H9 (cell line): Measurements from ENCODE around the gene ZNRF1. TPM values are rescaled to one million over a fixed set of nuclear protein-coding genes. Genes with fewer than 3 reads are reported as not detected.
A peak's percentile ranks its signal among the peaks of the same experiment; 100 is the strongest.

Source experiments
- DNase-seq: peaks from one replicate; pipeline ENCODE4 v3.0.0-alpha.2; 2017
- H2AFZ ChIP-seq: one replicate; pipeline ENCODE4 v1.6.1; 2013; ENCODE audit warnings: mild to moderate bottlenecking, low read length, control low read depth, moderate library complexity
- H2AK5ac ChIP-seq: 2 replicates; pipeline ENCODE4 v1.6.1; 2013; ENCODE audit warnings: low read length, control low read depth, mixed read lengths; ENCODE audit not compliant: insufficient read length
- H2BK120ac ChIP-seq: one replicate; pipeline ENCODE4 v1.6.1; 2013; ENCODE audit warnings: low read depth, mild to moderate bottlenecking, low read length, control low read depth, inconsistent platforms; ENCODE audit not compliant: poor library complexity, severe bottlenecking
- H2BK12ac ChIP-seq: 2 replicates; pipeline ENCODE4 v1.6.1; 2013; ENCODE audit warnings: low read length, control low read depth, mixed read lengths, low read depth; ENCODE audit not compliant: insufficient read length
- H2BK15ac ChIP-seq: 2 replicates; pipeline ENCODE4 v1.6.1; 2013; ENCODE audit warnings: low read depth, low read length, control low read depth
- H2BK20ac ChIP-seq: one replicate; pipeline ENCODE4 v1.6.1; 2013; ENCODE audit warnings: low read depth, mild to moderate bottlenecking, low read length, control low read depth, inconsistent platforms; ENCODE audit not compliant: poor library complexity, severe bottlenecking
- H2BK5ac ChIP-seq: 2 replicates; pipeline ENCODE4 v1.6.1; 2013; ENCODE audit warnings: low read length, control low read depth, mixed read lengths; ENCODE audit not compliant: insufficient read length
- H3K14ac ChIP-seq: 2 replicates; pipeline ENCODE4 v1.6.1; 2013; ENCODE audit warnings: low read length, control low read depth; ENCODE audit not compliant: insufficient read depth
- H3K18ac ChIP-seq: 2 replicates; pipeline ENCODE4 v1.6.1; 2013; ENCODE audit warnings: low read depth, mild to moderate bottlenecking, mixed read lengths, low read length, control low read depth; ENCODE audit not compliant: insufficient read length
- H3K23ac ChIP-seq: 2 replicates; pipeline ENCODE4 v1.6.1; 2013; ENCODE audit warnings: low read length, control low read depth, mixed read lengths, low read depth; ENCODE audit not compliant: insufficient read length
- H3K23me2 ChIP-seq: 2 replicates; pipeline ENCODE4 v1.6.1; 2013; ENCODE audit warnings: low read depth, mild to moderate bottlenecking, mixed read lengths, low read length, control low read depth; ENCODE audit not compliant: insufficient read length, poor library complexity, severe bottlenecking
- H3K27ac ChIP-seq: 2 replicates; pipeline ENCODE4 v1.5.1; 2013; ENCODE audit warnings: low read length, control low read depth, mixed read lengths, low read depth; ENCODE audit not compliant: insufficient read length
- H3K27me3 ChIP-seq: 2 replicates; pipeline ENCODE4 v1.6.1; 2013; ENCODE audit warnings: low read length, control low read depth, inconsistent platforms; ENCODE audit not compliant: insufficient read depth
- H3K4ac ChIP-seq: 2 replicates; pipeline ENCODE4 v1.6.1; 2013; ENCODE audit warnings: low read depth, mild to moderate bottlenecking, control low read depth, inconsistent platforms, low read length, moderate library complexity
- H3K4me1 ChIP-seq: 2 replicates; pipeline ENCODE4 v1.6.1; 2013; ENCODE audit warnings: low read length, control low read depth, inconsistent platforms; ENCODE audit not compliant: insufficient read depth
- H3K4me2 ChIP-seq: 2 replicates; pipeline ENCODE4 v1.6.1; 2013; ENCODE audit warnings: low read length, control low read depth, mixed read lengths; ENCODE audit not compliant: insufficient read length, insufficient read depth
- H3K56ac ChIP-seq: 2 replicates; pipeline ENCODE4 v1.6.1; 2013; ENCODE audit warnings: low read depth, mild to moderate bottlenecking, mixed read lengths, low read length, control low read depth; ENCODE audit not compliant: insufficient read length
- H3K79me1 ChIP-seq: 2 replicates; pipeline ENCODE4 v1.6.1; 2013; ENCODE audit warnings: low read depth, mild to moderate bottlenecking, moderate library complexity, low read length, control low read depth, inconsistent platforms; ENCODE audit not compliant: insufficient read depth, poor library complexity, severe bottlenecking
- H3K79me2 ChIP-seq: 2 replicates; pipeline ENCODE4 v1.6.1; 2013; ENCODE audit warnings: low read length, control low read depth, inconsistent platforms; ENCODE audit not compliant: insufficient read depth
- H3K9ac ChIP-seq: 2 replicates; pipeline ENCODE4 v1.6.1; 2013; ENCODE audit warnings: low read length, control low read depth, mixed read lengths; ENCODE audit not compliant: insufficient read length; ENCODE audit errors: extremely low read depth
- H3K9me3 ChIP-seq: one replicate; pipeline ENCODE4 v1.6.1; 2013; ENCODE audit warnings: low read depth, low read length, inconsistent platforms; ENCODE audit not compliant: control insufficient read depth
- H3T11ph ChIP-seq: one replicate; pipeline ENCODE4 v1.6.1; 2013; ENCODE audit warnings: mild to moderate bottlenecking, low read length, control low read depth, inconsistent platforms
- H4K20me1 ChIP-seq: one replicate; pipeline ENCODE4 v1.6.1; 2013; ENCODE audit not compliant: control insufficient read depth, insufficient read length, insufficient read depth
- H4K5ac ChIP-seq: 2 replicates; pipeline ENCODE4 v1.6.1; 2013; ENCODE audit warnings: low read depth, mild to moderate bottlenecking, mixed read lengths, low read length, control low read depth; ENCODE audit not compliant: insufficient read length
- H4K8ac ChIP-seq: replicated peaks from 2 replicates; pipeline ENCODE4 v1.6.1; 2013; ENCODE audit warnings: low read length, control low read depth, mixed read lengths, low read depth; ENCODE audit not compliant: insufficient read length
- H4K91ac ChIP-seq: 2 replicates; pipeline ENCODE4 v1.6.1; 2013; ENCODE audit warnings: low read depth, mild to moderate bottlenecking, moderate library complexity, mixed read lengths, low read length, control low read depth; ENCODE audit not compliant: insufficient read length
- H3K27ac Mint-ChIP-seq, 3 experiments: 2 replicates in 2 of 3; 3 replicates in 1 of 3; pipeline ENCODE4 v1.8.0; 2020 to 2021; ENCODE audit warnings: mixed read lengths in 3 of 3, mild to moderate bottlenecking in 1 of 3, moderate library complexity in 1 of 3
- H3K27me3 Mint-ChIP-seq: 2 replicates; pipeline ENCODE4 v1.8.0; 2021; ENCODE audit warnings: low read depth, mild to moderate bottlenecking, moderate library complexity, mixed read lengths
- H3K36me3 Mint-ChIP-seq, 3 experiments: 2 replicates in 2 of 3; 3 replicates in 1 of 3; pipeline ENCODE4 v1.8.0; 2020 to 2021; ENCODE audit warnings: low read depth in 3 of 3, mixed read lengths in 3 of 3; ENCODE audit not compliant: insufficient read depth in 1 of 3
- H3K4me1 Mint-ChIP-seq, 2 experiments: 2 replicates each; pipeline ENCODE4 v1.8.0; 2020; ENCODE audit warnings: mixed read lengths in 2 of 2
- H3K4me3 Mint-ChIP-seq, 2 experiments: 2 replicates in 1 of 2; 3 replicates in 1 of 2; pipeline ENCODE4 v1.8.0; 2020 to 2021; ENCODE audit warnings: mild to moderate bottlenecking in 2 of 2, mixed read lengths in 2 of 2, moderate library complexity in 1 of 2
- H3K9me3 Mint-ChIP-seq, 2 experiments: 2 replicates in 1 of 2; 3 replicates in 1 of 2; pipeline ENCODE4 v1.8.0; 2020; ENCODE audit warnings: mild to moderate bottlenecking in 2 of 2, mixed read lengths in 2 of 2, moderate library complexity in 1 of 2
- WGBS: extraction: QIAGEN DNeasy Blood & Tissue Kit; methylation state at CpG from one replicate; pipeline ENCODE4 v1.1.7; 2013; ENCODE audit warnings: missing lambda C conversion rate, low lambda C conversion rate, mixed read lengths; ENCODE audit not compliant: insufficient read length; ENCODE audit errors: extremely low coverage; 5-methylcytosine and 5-hydroxymethylcytosine counted together
- total RNA-seq: library from RNA; stranded (reverse); gene quantifications from 2 replicates; pipeline ENCODE4 v1.2.1, GENCODE V29; 2021
- TF ChIP-seq, protein P1 (sequence below): fragments of 200-600 bp; sonication (generic); conservative IDR thresholded peaks from 3 replicates; pipeline ENCODE4 v1.8.0; 2021; ENCODE audit warnings: antibody characterized with exemption, mild to moderate bottlenecking

The ZNRF1 gene
- total RNA-seq, 1 experiment from 2014 or later = 49.6 TPM

DNA sequence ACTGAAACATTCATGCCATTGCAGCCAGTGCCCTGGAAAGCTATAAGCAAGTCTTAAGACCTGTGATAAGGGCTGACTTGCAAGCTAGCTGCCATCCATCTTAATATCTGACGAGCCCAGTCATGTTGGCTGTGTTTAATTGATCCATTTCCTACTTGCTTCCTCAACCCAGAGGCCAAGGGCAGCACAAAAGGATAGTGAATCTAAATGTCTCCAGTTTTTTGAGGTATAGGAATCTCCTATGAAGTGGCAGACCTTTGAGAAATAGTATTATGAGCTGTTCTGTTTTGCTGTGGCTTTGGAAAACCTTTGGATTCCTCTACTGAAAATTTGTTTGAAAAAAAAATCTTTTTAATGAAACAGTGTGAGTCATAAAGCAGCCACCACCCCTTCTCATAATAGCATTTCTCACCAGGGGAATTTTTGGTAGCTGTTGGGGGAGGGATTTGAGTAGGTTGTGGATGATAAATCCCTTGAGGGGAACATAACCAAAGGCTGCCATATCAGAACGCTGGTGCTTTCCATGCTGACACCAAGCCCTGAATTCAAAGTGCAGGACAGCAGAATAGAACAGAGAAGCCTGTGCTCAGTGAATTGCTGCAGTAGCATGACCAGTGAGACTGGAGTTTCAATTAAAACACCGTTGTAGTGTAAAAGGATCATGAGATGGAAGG lies 12.9 kb downstream of the ZNRF1 start:
- Histone ChIP-seq H3K4me1 (peaks cover 7% of the 10 kb centered on the region; the same call in 1 of the 2 replicates), H2BK20ac (no peak overlapping the region), H4K5ac (no peak overlapping the region), H3K56ac (no peak overlapping the region), H2BK12ac (no peak overlapping the region), H3K4me2 (no peak overlapping the region), H2AK5ac (no peak overlapping the region), H3K4ac (no peak overlapping the region), H3K23ac (no peak overlapping the region), H4K91ac (no peak overlapping the region), H2BK5ac (no peak overlapping the region), H4K20me1 (no peaks in the 10 kb centered on the region), H3T11ph (no peak overlapping the region), H2AFZ (no peak overlapping the region), H3K9ac (no peak overlapping the region), H3K9me3 (no peaks in the 10 kb centered on the region), H3K23me2 (no peaks in the 10 kb centered on the region), H3K14ac (no peak overlapping the region), H2BK15ac (no peak overlapping the region), H2BK120ac (no peak overlapping the region), H3K27ac (no peak overlapping the region), H3K79me2 (peaks cover 13% of the 10 kb centered on the region; the same call in 1 of the 2 replicates), H4K8ac (no peak overlapping the region), H3K27me3 (no peaks in the 10 kb centered on the region), H3K79me1 (peaks cover 10% of the 10 kb centered on the region), H3K18ac (no peak overlapping the region)
- peaks cover 15 to 20% of the 10 kb centered on the region in 2 experiments for H3K4me1 Mint-ChIP-seq
- TF ChIP-seq, protein P1, sequence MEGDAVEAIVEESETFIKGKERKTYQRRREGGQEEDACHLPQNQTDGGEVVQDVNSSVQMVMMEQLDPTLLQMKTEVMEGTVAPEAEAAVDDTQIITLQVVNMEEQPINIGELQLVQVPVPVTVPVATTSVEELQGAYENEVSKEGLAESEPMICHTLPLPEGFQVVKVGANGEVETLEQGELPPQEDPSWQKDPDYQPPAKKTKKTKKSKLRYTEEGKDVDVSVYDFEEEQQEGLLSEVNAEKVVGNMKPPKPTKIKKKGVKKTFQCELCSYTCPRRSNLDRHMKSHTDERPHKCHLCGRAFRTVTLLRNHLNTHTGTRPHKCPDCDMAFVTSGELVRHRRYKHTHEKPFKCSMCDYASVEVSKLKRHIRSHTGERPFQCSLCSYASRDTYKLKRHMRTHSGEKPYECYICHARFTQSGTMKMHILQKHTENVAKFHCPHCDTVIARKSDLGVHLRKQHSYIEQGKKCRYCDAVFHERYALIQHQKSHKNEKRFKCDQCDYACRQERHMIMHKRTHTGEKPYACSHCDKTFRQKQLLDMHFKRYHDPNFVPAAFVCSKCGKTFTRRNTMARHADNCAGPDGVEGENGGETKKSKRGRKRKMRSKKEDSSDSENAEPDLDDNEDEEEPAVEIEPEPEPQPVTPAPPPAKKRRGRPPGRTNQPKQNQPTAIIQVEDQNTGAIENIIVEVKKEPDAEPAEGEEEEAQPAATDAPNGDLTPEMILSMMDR = no peak
- H3K27ac Mint-ChIP-seq = peak overlapping the region; percentile 55 to 74 (median 59); a peak in 4 of 7 replicates
- H3K9me3 Mint-ChIP-seq = peaks cover 0 to 2% of the 10 kb centered on the region in 2 experiments; a peak in 1 of 5 replicates
- H3K4me3 Mint-ChIP-seq = no peak overlapping the region
- H3K27me3 Mint-ChIP-seq = no peaks in the 10 kb centered on the region
- H3K36me3 Mint-ChIP-seq = peaks cover 2 to 13% (median 3%) of the 10 kb centered on the region in 3 experiments; a peak in 4 of 7 replicates
- no CpG with 5 or more reads among the region's 3 CpGs for WGBS
- DNase-seq = no peak
